ENCODE data around the gene URAD.

Gene URAD

DNA sequence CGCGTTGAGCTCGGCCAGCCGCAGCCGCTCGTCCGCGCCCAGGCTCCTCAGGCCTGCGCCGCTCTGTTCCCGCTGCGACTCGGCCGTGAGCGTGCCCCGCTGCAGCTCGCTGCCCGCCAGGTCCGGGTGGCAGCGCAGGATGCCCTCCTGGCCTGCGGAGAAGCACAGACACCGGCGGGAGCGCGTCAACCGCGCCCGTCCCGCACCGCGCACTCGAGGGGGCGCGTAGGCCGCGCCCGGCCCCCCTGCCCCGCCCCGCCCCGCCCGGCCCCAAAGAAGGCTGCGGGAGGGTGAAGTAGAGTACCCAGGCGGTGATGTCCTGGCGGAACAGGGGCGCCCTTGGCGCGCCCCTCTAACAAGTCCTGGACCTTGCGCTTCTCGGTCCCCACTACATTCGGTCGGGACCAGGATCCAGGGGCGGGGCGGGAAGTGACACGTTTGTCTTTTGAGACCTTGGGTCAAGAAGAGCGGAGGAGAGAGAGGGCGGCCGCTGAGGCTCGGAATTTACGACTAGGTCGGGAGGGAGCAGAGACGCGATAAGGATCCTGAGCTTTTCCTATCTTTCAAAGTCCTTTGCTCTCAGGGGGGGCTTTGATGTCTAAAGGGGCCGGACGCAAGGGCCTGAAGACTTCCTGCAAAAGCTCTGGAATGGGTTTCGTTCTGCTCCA, 10.1 kb downstream of the URAD start:
- Histone ChIP-seq H3K4me1 (ENCODE audit: control insufficient read depth, low read length) (no peaks in the 10 kb centered on the region), H3K79me2 (ENCODE audit: control insufficient read depth, low read length) (no peaks in the 10 kb centered on the region), H4K20me1 (ENCODE audit: control insufficient read depth, insufficient read depth, low read depth, low read length) (no peaks in the 10 kb centered on the region), H3K9me3 (ENCODE audit: control insufficient read depth, insufficient read depth, low read length) (no peaks in the 10 kb centered on the region), H3F3A (ENCODE audit: control insufficient read depth, insufficient read depth) (no peaks in the 10 kb centered on the region), H3K27ac (ENCODE audit: low read depth, low read length) (no peak overlapping the region), H3K9me2 (replicated peaks; ENCODE audit: control insufficient read depth, low read length) (no peaks in the 10 kb centered on the region), H3K36me3 (ENCODE audit: control insufficient read depth, low read length) (no peaks in the 10 kb centered on the region), H3K27me3 (ENCODE audit: control insufficient read depth, low read length) (peaks cover 63% of the 10 kb centered on the region), H3K4me3 (ENCODE audit: low read length) (no peak overlapping the region), H3K4me2 (ENCODE audit: low read length) (no peak overlapping the region)
- no peak for TF ChIP-seq EZH2phosphoT487 (IDR thresholded peaks at IDR 0.05; ENCODE audit: borderline replicate concordance, low read length)
- TF ChIP-seq, protein P1, sequence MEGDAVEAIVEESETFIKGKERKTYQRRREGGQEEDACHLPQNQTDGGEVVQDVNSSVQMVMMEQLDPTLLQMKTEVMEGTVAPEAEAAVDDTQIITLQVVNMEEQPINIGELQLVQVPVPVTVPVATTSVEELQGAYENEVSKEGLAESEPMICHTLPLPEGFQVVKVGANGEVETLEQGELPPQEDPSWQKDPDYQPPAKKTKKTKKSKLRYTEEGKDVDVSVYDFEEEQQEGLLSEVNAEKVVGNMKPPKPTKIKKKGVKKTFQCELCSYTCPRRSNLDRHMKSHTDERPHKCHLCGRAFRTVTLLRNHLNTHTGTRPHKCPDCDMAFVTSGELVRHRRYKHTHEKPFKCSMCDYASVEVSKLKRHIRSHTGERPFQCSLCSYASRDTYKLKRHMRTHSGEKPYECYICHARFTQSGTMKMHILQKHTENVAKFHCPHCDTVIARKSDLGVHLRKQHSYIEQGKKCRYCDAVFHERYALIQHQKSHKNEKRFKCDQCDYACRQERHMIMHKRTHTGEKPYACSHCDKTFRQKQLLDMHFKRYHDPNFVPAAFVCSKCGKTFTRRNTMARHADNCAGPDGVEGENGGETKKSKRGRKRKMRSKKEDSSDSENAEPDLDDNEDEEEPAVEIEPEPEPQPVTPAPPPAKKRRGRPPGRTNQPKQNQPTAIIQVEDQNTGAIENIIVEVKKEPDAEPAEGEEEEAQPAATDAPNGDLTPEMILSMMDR (IDR thresholded peaks at IDR 0.05; ENCODE audit: low read depth, low read length, poor library complexity, severe bottlenecking) = no peak

DNA sequence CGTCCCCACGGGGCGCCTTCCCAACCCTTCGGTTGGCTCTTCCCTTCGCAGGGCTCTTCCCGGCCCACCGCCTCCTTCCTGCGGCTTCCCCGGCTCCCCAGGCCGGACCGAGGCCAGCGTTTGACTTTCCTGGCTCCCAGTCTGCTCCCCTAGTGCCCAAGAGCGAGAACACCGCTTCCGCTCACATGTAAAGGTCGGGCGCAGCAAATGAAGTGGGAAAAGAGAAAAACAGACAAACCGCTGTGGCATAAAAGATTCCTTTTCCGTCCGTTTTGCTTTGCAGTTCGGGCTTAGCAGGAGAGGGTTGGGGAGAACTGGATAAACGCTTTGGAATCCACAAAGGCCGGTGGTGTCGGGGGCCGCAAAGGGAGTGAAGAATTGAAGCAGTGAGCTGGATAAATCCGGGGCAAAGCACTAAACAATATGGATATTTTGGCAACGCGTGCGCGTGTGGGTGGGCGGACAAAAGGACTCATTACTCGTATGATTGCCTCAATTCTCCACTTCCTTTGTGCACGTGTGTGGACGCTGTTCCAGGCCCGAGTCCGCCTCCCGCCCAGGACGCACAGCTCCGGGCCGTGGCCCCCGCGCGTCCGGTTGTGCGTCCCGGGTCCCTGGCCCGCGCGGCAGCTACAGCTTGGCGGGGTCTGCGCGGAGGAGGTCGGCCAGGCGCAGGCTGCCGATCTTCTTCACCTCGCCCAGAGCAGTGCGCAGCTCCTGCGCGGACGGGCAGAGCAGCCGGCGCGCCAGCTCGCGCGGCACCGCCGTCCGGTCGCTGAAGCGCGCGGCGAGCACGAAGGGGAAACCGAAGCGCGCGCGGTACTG, 10.8 kb downstream of the URAD start:
- Histone ChIP-seq H3K4me2 (ENCODE audit: low read length) (no peak overlapping the region), H3F3A (ENCODE audit: control insufficient read depth, insufficient read depth) (no peaks in the 10 kb centered on the region), H3K9me2 (replicated peaks; ENCODE audit: control insufficient read depth, low read length) (no peaks in the 10 kb centered on the region), H3K36me3 (ENCODE audit: control insufficient read depth, low read length) (no peaks in the 10 kb centered on the region), H3K79me2 (ENCODE audit: control insufficient read depth, low read length) (no peaks in the 10 kb centered on the region), H3K4me1 (ENCODE audit: control insufficient read depth, low read length) (no peaks in the 10 kb centered on the region), H3K4me3 (ENCODE audit: low read length) (no peak overlapping the region), H3K27me3 (ENCODE audit: control insufficient read depth, low read length) (peaks cover 60% of the 10 kb centered on the region), H3K27ac (ENCODE audit: low read depth, low read length) (no peak overlapping the region), H4K20me1 (ENCODE audit: control insufficient read depth, insufficient read depth, low read depth, low read length) (no peaks in the 10 kb centered on the region), H3K9me3 (ENCODE audit: control insufficient read depth, insufficient read depth, low read length) (no peaks in the 10 kb centered on the region)
- TF ChIP-seq, protein P1 (IDR thresholded peaks at IDR 0.05; ENCODE audit: low read depth, low read length, poor library complexity, severe bottlenecking) = no peak
- no peak for TF ChIP-seq EZH2phosphoT487 (IDR thresholded peaks at IDR 0.05; ENCODE audit: borderline replicate concordance, low read length)

DNA sequence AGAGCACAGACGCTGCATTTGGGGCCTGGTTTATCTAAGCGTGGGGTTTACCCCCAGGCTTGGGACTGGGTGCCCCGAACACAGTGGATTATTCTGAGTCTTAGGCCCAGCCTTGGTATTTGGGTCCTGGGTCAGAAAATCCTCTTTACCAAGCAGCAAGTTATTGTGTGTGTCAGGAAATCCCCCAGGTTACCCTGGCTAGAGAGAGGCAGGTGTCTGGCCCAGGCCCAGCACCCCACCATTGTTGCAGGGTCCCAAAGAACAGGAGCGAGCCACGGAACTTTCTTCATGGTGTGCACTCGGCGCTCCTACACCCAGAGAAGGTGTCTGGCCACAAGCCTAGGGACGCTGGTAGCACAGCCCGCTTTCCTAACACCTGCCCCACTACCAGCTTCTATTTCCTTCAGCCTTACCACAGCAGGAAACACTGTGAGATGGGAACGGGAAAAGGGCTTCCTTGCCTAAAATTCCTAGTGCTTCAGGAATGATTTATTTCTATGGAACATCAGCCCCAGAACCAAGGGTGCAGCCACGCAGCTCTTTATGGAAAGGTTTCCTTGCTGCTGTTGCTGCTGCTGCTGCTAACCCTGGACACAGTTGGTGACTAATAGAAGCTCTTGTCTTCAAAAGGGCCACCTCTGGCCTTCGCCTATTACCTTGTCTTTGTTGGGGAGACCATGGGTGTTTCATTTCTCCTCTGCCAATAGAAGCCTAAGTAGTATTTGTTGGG, 12.0 kb downstream of the URAD start:
- no peaks in the 10 kb centered on the region for H3F3A ChIP-seq (ENCODE audit: control insufficient read depth, insufficient read depth)
- H3K9me2 ChIP-seq (replicated peaks; ENCODE audit: control insufficient read depth, low read length) = no peaks in the 10 kb centered on the region
- no peak overlapping the region for H3K4me3 ChIP-seq (ENCODE audit: low read length)
- H3K4me2 ChIP-seq (ENCODE audit: low read length) = no peak overlapping the region
- TF ChIP-seq EZH2phosphoT487 (IDR thresholded peaks at IDR 0.05; ENCODE audit: borderline replicate concordance, low read length) = no peak
- TF ChIP-seq, protein P1 (IDR thresholded peaks at IDR 0.05; ENCODE audit: low read depth, low read length, poor library complexity, severe bottlenecking) = no peak
- no peak overlapping the region for H3K27ac ChIP-seq (ENCODE audit: low read depth, low read length)
- no peaks in the 10 kb centered on the region for H3K79me2 ChIP-seq (ENCODE audit: control insufficient read depth, low read length)
- no peaks in the 10 kb centered on the region for H3K36me3 ChIP-seq (ENCODE audit: control insufficient read depth, low read length)
- no peaks in the 10 kb centered on the region for H3K4me1 ChIP-seq (ENCODE audit: control insufficient read depth, low read length)
- no peaks in the 10 kb centered on the region for H4K20me1 ChIP-seq (ENCODE audit: control insufficient read depth, insufficient read depth, low read depth, low read length)
- peaks cover 52% of the 10 kb centered on the region for H3K27me3 ChIP-seq (ENCODE audit: control insufficient read depth, low read length)
- H3K9me3 ChIP-seq (ENCODE audit: control insufficient read depth, insufficient read depth, low read length) = no peaks in the 10 kb centered on the region
